Stimulated activated naive B cell treated with anti-CD40 and anti-IgM and Interleukin-4, amounts not matched to agents 10 μg/mL and 1 μg/mL and 100 μg/mL, for 72 hours (primary cell): Measurements from ENCODE around the gene FKBP1B.

Experiments
- ATAC-seq, 2 donors: fragments of 150-1000 bp; cut with Tn5 transposase; replicated peaks; 2 replicates each; pipeline ENCODE4 v1.10.0; 2021; ENCODE audit warnings: moderate library complexity in 1 of 2
- DNase-seq: peaks from one replicate; pipeline ENCODE4 v3.0.0; 2021
- H3K27ac Mint-ChIP-seq: one replicate; pipeline ENCODE4 v1.8.0; 2022; ENCODE audit warnings: mild to moderate bottlenecking, mixed read lengths
- H3K27me3 Mint-ChIP-seq, 2 donors: one replicate each; pipeline ENCODE4 v1.8.0; 2022; ENCODE audit warnings: mixed read lengths in 2 of 2
- H3K36me3 Mint-ChIP-seq, 2 donors: one replicate each; pipeline ENCODE4 v1.8.0; 2022; ENCODE audit warnings: mixed read lengths in 2 of 2, mild to moderate bottlenecking in 1 of 2
- H3K4me1 Mint-ChIP-seq, 2 donors: one replicate each; pipeline ENCODE4 v1.8.0; 2022; ENCODE audit warnings: mixed read lengths in 2 of 2, mild to moderate bottlenecking in 1 of 2
- H3K4me3 Mint-ChIP-seq, 2 donors: one replicate each; pipeline ENCODE4 v1.8.0; 2022; ENCODE audit warnings: mild to moderate bottlenecking in 2 of 2, mixed read lengths in 2 of 2, moderate library complexity in 1 of 2
- H3K9me3 Mint-ChIP-seq, 2 donors: one replicate each; pipeline ENCODE4 v1.8.0; 2022; ENCODE audit warnings: mixed read lengths in 2 of 2, mild to moderate bottlenecking in 1 of 2

FKBP1B gene

GRCh38 chr2:24065341-24065740, 15.8 kb downstream of the FKBP1B start:
- ATAC-seq (peak in 1 of 2 donors; percentile 27), DNase-seq (no peak)
- Mint-ChIP-seq H3K27me3 (no peaks in the 10 kb centered on the region), H3K4me1 (peaks cover 0 to 9% of the 10 kb centered on the region in 2 donors), H3K9me3 (no peaks in the 10 kb centered on the region), H3K27ac (no peak overlapping the region), H3K36me3 (peaks cover 5 to 23% of the 10 kb centered on the region in 2 donors), H3K4me3 (no peak overlapping the region)

GRCh38 chr2:24072259-24072658, 22.7 kb downstream of the FKBP1B start:
- DNase-seq (no peak), ATAC-seq (no peak)
- no peak overlapping the region for H3K4me3 Mint-ChIP-seq
- H3K4me1 Mint-ChIP-seq = peaks cover 13 to 32% of the 10 kb centered on the region in 2 donors
- H3K27ac Mint-ChIP-seq = no peak overlapping the region
- no peaks in the 10 kb centered on the region for H3K27me3 Mint-ChIP-seq
- H3K9me3 Mint-ChIP-seq = no peaks in the 10 kb centered on the region
- peaks cover 3 to 33% of the 10 kb centered on the region in 2 donors for H3K36me3 Mint-ChIP-seq

GRCh38 chr2:24073816-24074215, 24.3 kb downstream of the FKBP1B start:
- Mint-ChIP-seq H3K36me3 (peaks cover 3 to 23% of the 10 kb centered on the region in 2 donors), H3K9me3 (no peaks in the 10 kb centered on the region), H3K4me3 (no peak overlapping the region), H3K27ac (no peak overlapping the region), H3K4me1 (peaks cover 17 to 37% of the 10 kb centered on the region in 2 donors), H3K27me3 (no peaks in the 10 kb centered on the region)
- DNase-seq (no peak), ATAC-seq (no peak)

GRCh38 chr2:24075259-24075658, 25.7 kb downstream of the FKBP1B start:
- no peak for DNase-seq
- H3K27me3 Mint-ChIP-seq = no peaks in the 10 kb centered on the region
- peak overlapping the region; percentile 97 for H3K27ac Mint-ChIP-seq
- H3K4me1 Mint-ChIP-seq = peaks cover 17 to 30% of the 10 kb centered on the region in 2 donors
- H3K4me3 Mint-ChIP-seq = peak overlapping the region; percentile 93 to 98
- H3K36me3 Mint-ChIP-seq = peaks cover 0 to 17% of the 10 kb centered on the region in 2 donors
- H3K9me3 Mint-ChIP-seq = no peaks in the 10 kb centered on the region
- ATAC-seq = no peak

- peaks cover 1 to 19% of the 10 kb centered on the region in 2 donors for H3K36me3 Mint-ChIP-seq
- H3K27me3 Mint-ChIP-seq = no peaks in the 10 kb centered on the region
- peak within 1 kb of the TSS; percentile 97 for H3K27ac Mint-ChIP-seq
- ATAC-seq = peak; percentile 93
- peak within 1 kb of the TSS; percentile 93 to 98 for H3K4me3 Mint-ChIP-seq
- H3K9me3 Mint-ChIP-seq = no peaks in the 10 kb centered on the region
- peak; percentile 98 for DNase-seq
- H3K4me1 Mint-ChIP-seq = peaks cover 17 to 30% of the 10 kb centered on the region in 2 donors
Observed at GRCh38 chr2:24075915-24076848, 26.6 kb downstream of the FKBP1B start, which contains the start of gene SF3B6. Gene SF3B6, minus strand, starts transcription at chr2:24076326. Its CDS starts 97 bp downstream, at chr2:24076229.

- Mint-ChIP-seq H3K4me1 (peaks cover 14 to 23% of the 10 kb centered on the region in 2 donors), H3K36me3 (peaks cover 3 to 23% of the 10 kb centered on the region in 2 donors), H3K27me3 (no peaks in the 10 kb centered on the region), H3K9me3 (no peaks in the 10 kb centered on the region), H3K27ac (peak overlapping the region; percentile 97), H3K4me3 (peak overlapping the region; percentile 93 to 98)
- DNase-seq (no peak), ATAC-seq (peak; percentile 20 to 24)
Observed at GRCh38 chr2:24076849-24077534, 27.5 kb downstream of the FKBP1B start.

- no peaks in the 10 kb centered on the region for H3K9me3 Mint-ChIP-seq
- peak overlapping the region; percentile 97 for H3K27ac Mint-ChIP-seq
- ATAC-seq (no peak), DNase-seq (no peak)
- peaks cover 3 to 28% of the 10 kb centered on the region in 2 donors for H3K36me3 Mint-ChIP-seq
- peaks cover 14 to 23% of the 10 kb centered on the region in 2 donors for H3K4me1 Mint-ChIP-seq
- no peaks in the 10 kb centered on the region for H3K27me3 Mint-ChIP-seq
- H3K4me3 Mint-ChIP-seq = peak overlapping the region; percentile 93 to 98
Observed at GRCh38 chr2:24077535-24077877, 28.0 kb downstream of the FKBP1B start.

- H3K4me1 Mint-ChIP-seq = peaks cover 14 to 23% of the 10 kb centered on the region in 2 donors
- H3K27me3 Mint-ChIP-seq = no peaks in the 10 kb centered on the region
- DNase-seq (no peak), ATAC-seq (no peak)
- peaks cover 3 to 30% of the 10 kb centered on the region in 2 donors for H3K36me3 Mint-ChIP-seq
- H3K27ac Mint-ChIP-seq = no peak overlapping the region
- peak overlapping the region; percentile 93 to 98 for H3K4me3 Mint-ChIP-seq
- H3K9me3 Mint-ChIP-seq = no peaks in the 10 kb centered on the region
Observed at GRCh38 chr2:24077879-24078278, 28.3 kb downstream of the FKBP1B start.

GRCh38 chr2:24080701-24081100, 31.2 kb downstream of the FKBP1B start:
- no peak overlapping the region for H3K4me3 Mint-ChIP-seq
- H3K36me3 Mint-ChIP-seq = peaks cover 3 to 17% of the 10 kb centered on the region in 2 donors
- H3K4me1 Mint-ChIP-seq = peaks cover 16 to 30% of the 10 kb centered on the region in 2 donors
- H3K27me3 Mint-ChIP-seq = no peaks in the 10 kb centered on the region
- DNase-seq (no peak), ATAC-seq (no peak)
- H3K9me3 Mint-ChIP-seq = no peaks in the 10 kb centered on the region
- no peak overlapping the region for H3K27ac Mint-ChIP-seq

- DNase-seq = no peak
- no peaks in the 10 kb centered on the region for H3K27me3 Mint-ChIP-seq
- no peaks in the 10 kb centered on the region for H3K9me3 Mint-ChIP-seq
- no peak for ATAC-seq
- H3K27ac Mint-ChIP-seq = no peak overlapping the region
- H3K4me3 Mint-ChIP-seq = peak overlapping the region; percentile 89 to 93
- peaks cover 3 to 17% of the 10 kb centered on the region in 2 donors for H3K36me3 Mint-ChIP-seq
- peaks cover 11 to 22% of the 10 kb centered on the region in 2 donors for H3K4me1 Mint-ChIP-seq
Observed at GRCh38 chr2:24082787-24083566, 33.4 kb downstream of the FKBP1B start.

GRCh38 chr2:24083567-24084385, 34.2 kb downstream of the FKBP1B start:
- Mint-ChIP-seq H3K4me1 (peaks cover 11 to 22% of the 10 kb centered on the region in 2 donors), H3K4me3 (peak overlapping the region; percentile 89 to 93), H3K9me3 (no peaks in the 10 kb centered on the region), H3K27me3 (no peaks in the 10 kb centered on the region), H3K36me3 (peaks cover 3 to 19% of the 10 kb centered on the region in 2 donors), H3K27ac (peak overlapping the region; percentile 93)
- peak; percentile 82 to 83 for ATAC-seq
- DNase-seq = peak; percentile 70

- no peaks in the 10 kb centered on the region for H3K27me3 Mint-ChIP-seq
- H3K4me3 Mint-ChIP-seq = peak within 1 kb of the TSS; percentile 89 to 93
- ATAC-seq (peak; percentile 91), DNase-seq (peak; percentile 81)
- peaks cover 3 to 17% of the 10 kb centered on the region in 2 donors for H3K36me3 Mint-ChIP-seq
- H3K9me3 Mint-ChIP-seq = no peaks in the 10 kb centered on the region
- peaks cover 11 to 22% of the 10 kb centered on the region in 2 donors for H3K4me1 Mint-ChIP-seq
- H3K27ac Mint-ChIP-seq = peak within 1 kb of the TSS; percentile 93
Observed at GRCh38 chr2:24084386-24085199, 35.1 kb downstream of the FKBP1B start, which contains the start of gene TP53I3. Gene TP53I3, minus strand, starts transcription at chr2:24084834. Its CDS starts 508 bp downstream, at chr2:24084326.
